Stimulated activated memory B cell treated with anti-CD40 and anti-IgM and Interleukin-4, amounts not matched to agents 10 μg/mL and 1 μg/mL and 100 μg/mL, for 72 hours (primary cell): ENCODE measurements around the gene RGS7.

Source experiments
- ATAC-seq: fragments of 150-1000 bp; cut with Tn5 transposase; 2 replicates; pipeline ENCODE4 v1.10.0; 2021
- H3K27ac Mint-ChIP-seq: one replicate; pipeline ENCODE4 v1.8.0; 2022; ENCODE audit warnings: mild to moderate bottlenecking, mixed read lengths
- H3K27me3 Mint-ChIP-seq: one replicate; pipeline ENCODE4 v1.8.0; 2022; ENCODE audit warnings: mixed read lengths
- H3K36me3 Mint-ChIP-seq: one replicate; pipeline ENCODE4 v1.8.0; 2022; ENCODE audit warnings: mixed read lengths
- H3K4me1 Mint-ChIP-seq: one replicate; pipeline ENCODE4 v1.8.0; 2022; ENCODE audit warnings: mixed read lengths
- H3K4me3 Mint-ChIP-seq: one replicate; pipeline ENCODE4 v1.8.0; 2022; ENCODE audit warnings: mild to moderate bottlenecking, moderate library complexity, mixed read lengths
- H3K9me3 Mint-ChIP-seq: one replicate; pipeline ENCODE4 v1.8.0; 2022; ENCODE audit warnings: mixed read lengths

Gene RGS7

GRCh38 chr1:241356519-241357365 lies at the start of gene RGS7:
Gene RGS7, minus strand, starts transcription at chr1:241357205.
- H3K9me3 Mint-ChIP-seq = no peaks in the 10 kb centered on the region
- no peaks in the 10 kb centered on the region for H3K36me3 Mint-ChIP-seq
- peaks cover 18% of the 10 kb centered on the region for H3K27me3 Mint-ChIP-seq
- ATAC-seq = peak; percentile 82
- H3K4me3 Mint-ChIP-seq = peak within 1 kb of the TSS; percentile 75
- H3K27ac Mint-ChIP-seq = no peak within 1 kb of the TSS
- H3K4me1 Mint-ChIP-seq = peaks cover 6% of the 10 kb centered on the region

- Mint-ChIP-seq H3K4me1 (no peaks in the 10 kb centered on the region), H3K36me3 (no peaks in the 10 kb centered on the region), H3K4me3 (no peak overlapping the region), H3K27me3 (no peaks in the 10 kb centered on the region), H3K9me3 (no peaks in the 10 kb centered on the region), H3K27ac (no peak overlapping the region)
- ATAC-seq = no peak
These were observed 49.4 kb upstream of the RGS7 start for GRCh38 chr1:241406421-241406820.

GRCh38 chr1:241401156-241401555 lies 44.2 kb upstream of the RGS7 start:
- H3K27ac Mint-ChIP-seq = no peak overlapping the region
- ATAC-seq = no peak
- H3K9me3 Mint-ChIP-seq = no peaks in the 10 kb centered on the region
- H3K27me3 Mint-ChIP-seq = no peaks in the 10 kb centered on the region
- no peak overlapping the region for H3K4me3 Mint-ChIP-seq
- no peaks in the 10 kb centered on the region for H3K36me3 Mint-ChIP-seq
- H3K4me1 Mint-ChIP-seq = peaks cover 6% of the 10 kb centered on the region

- peaks cover 6% of the 10 kb centered on the region for H3K4me1 Mint-ChIP-seq
- peaks cover 9% of the 10 kb centered on the region for H3K27me3 Mint-ChIP-seq
- no peaks in the 10 kb centered on the region for H3K9me3 Mint-ChIP-seq
- no peak overlapping the region for H3K27ac Mint-ChIP-seq
- no peak for ATAC-seq
- H3K36me3 Mint-ChIP-seq = no peaks in the 10 kb centered on the region
- no peak overlapping the region for H3K4me3 Mint-ChIP-seq
These were observed 40.0 kb upstream of the RGS7 start for GRCh38 chr1:241396747-241397681.

- no peaks in the 10 kb centered on the region for H3K36me3 Mint-ChIP-seq
- peaks cover 23% of the 10 kb centered on the region for H3K27me3 Mint-ChIP-seq
- H3K9me3 Mint-ChIP-seq = no peaks in the 10 kb centered on the region
These were observed 35.1 kb upstream of the RGS7 start for GRCh38 chr1:241391926-241392710.

GRCh38 chr1:241390526-241390925 lies 33.5 kb upstream of the RGS7 start:
- no peak overlapping the region for H3K4me3 Mint-ChIP-seq
- H3K27ac Mint-ChIP-seq = no peak overlapping the region
- no peaks in the 10 kb centered on the region for H3K4me1 Mint-ChIP-seq
- no peaks in the 10 kb centered on the region for H3K36me3 Mint-ChIP-seq
- no peaks in the 10 kb centered on the region for H3K9me3 Mint-ChIP-seq
- no peak for ATAC-seq
- peaks cover 22% of the 10 kb centered on the region for H3K27me3 Mint-ChIP-seq

More at GRCh38 chr1:241391926-241392710, 35.1 kb upstream of the RGS7 start:
- no peak overlapping the region for H3K27ac Mint-ChIP-seq
- ATAC-seq = no peak
- H3K4me1 Mint-ChIP-seq = no peaks in the 10 kb centered on the region
- H3K4me3 Mint-ChIP-seq = no peak overlapping the region

- Mint-ChIP-seq H3K27me3 (peaks cover 15% of the 10 kb centered on the region), H3K36me3 (no peaks in the 10 kb centered on the region), H3K27ac (no peak overlapping the region), H3K9me3 (no peaks in the 10 kb centered on the region), H3K4me1 (no peaks in the 10 kb centered on the region), H3K4me3 (no peak overlapping the region)
- no peak for ATAC-seq
These were observed 32.4 kb upstream of the RGS7 start for GRCh38 chr1:241389400-241389799.

GRCh38 chr1:241387216-241387615 lies 30.2 kb upstream of the RGS7 start:
- no peak for ATAC-seq
- Mint-ChIP-seq H3K4me1 (no peaks in the 10 kb centered on the region), H3K27me3 (peaks cover 17% of the 10 kb centered on the region), H3K4me3 (no peak overlapping the region), H3K36me3 (no peaks in the 10 kb centered on the region), H3K9me3 (peaks cover under 1% of the 10 kb centered on the region), H3K27ac (no peak overlapping the region)

GRCh38 chr1:241376701-241377100 lies 19.7 kb upstream of the RGS7 start:
- Mint-ChIP-seq H3K27ac (no peak overlapping the region), H3K36me3 (no peaks in the 10 kb centered on the region), H3K9me3 (peaks cover 6% of the 10 kb centered on the region), H3K4me3 (no peak overlapping the region), H3K4me1 (no peaks in the 10 kb centered on the region), H3K27me3 (peaks cover 1% of the 10 kb centered on the region)
- no peak for ATAC-seq

GRCh38 chr1:241375886-241376285 lies 18.9 kb upstream of the RGS7 start:
- Mint-ChIP-seq H3K4me1 (no peaks in the 10 kb centered on the region), H3K4me3 (no peak overlapping the region), H3K36me3 (no peaks in the 10 kb centered on the region), H3K9me3 (peaks cover under 1% of the 10 kb centered on the region), H3K27ac (no peak overlapping the region), H3K27me3 (no peaks in the 10 kb centered on the region)
- ATAC-seq = no peak

GRCh38 chr1:241366196-241366595 lies 9.2 kb upstream of the RGS7 start:
- H3K36me3 Mint-ChIP-seq = no peaks in the 10 kb centered on the region
- H3K4me1 Mint-ChIP-seq = no peaks in the 10 kb centered on the region
- peaks cover 6% of the 10 kb centered on the region for H3K9me3 Mint-ChIP-seq
- H3K27me3 Mint-ChIP-seq = peaks cover 18% of the 10 kb centered on the region
- H3K27ac Mint-ChIP-seq = no peak overlapping the region
- no peak for ATAC-seq
- H3K4me3 Mint-ChIP-seq = no peak overlapping the region

- no peaks in the 10 kb centered on the region for H3K4me1 Mint-ChIP-seq
- no peak for ATAC-seq
- no peak overlapping the region for H3K27ac Mint-ChIP-seq
- H3K36me3 Mint-ChIP-seq = no peaks in the 10 kb centered on the region
- H3K4me3 Mint-ChIP-seq = no peak overlapping the region
- peaks cover 36% of the 10 kb centered on the region for H3K27me3 Mint-ChIP-seq
- H3K9me3 Mint-ChIP-seq = peaks cover 6% of the 10 kb centered on the region
These were observed 5.3 kb upstream of the RGS7 start for GRCh38 chr1:241362350-241362749.

GRCh38 chr1:241357366-241358340 lies 648 bp upstream of the RGS7 start:
- H3K27ac Mint-ChIP-seq = no peak overlapping the region
- no peak for ATAC-seq
- H3K4me1 Mint-ChIP-seq = peaks cover 6% of the 10 kb centered on the region
- peaks cover 24% of the 10 kb centered on the region for H3K27me3 Mint-ChIP-seq
- H3K9me3 Mint-ChIP-seq = no peaks in the 10 kb centered on the region
- H3K36me3 Mint-ChIP-seq = no peaks in the 10 kb centered on the region
- H3K4me3 Mint-ChIP-seq = peak overlapping the region; percentile 65

GRCh38 chr1:241356187-241356518 lies 852 bp downstream of the RGS7 start:
- Mint-ChIP-seq H3K27ac (no peak overlapping the region), H3K4me3 (peak overlapping the region; percentile 75), H3K36me3 (no peaks in the 10 kb centered on the region), H3K27me3 (peaks cover 18% of the 10 kb centered on the region), H3K9me3 (no peaks in the 10 kb centered on the region), H3K4me1 (peaks cover 6% of the 10 kb centered on the region)
- ATAC-seq = no peak
